Measurements from ENCODE around the gene TIMP2. TPM values are rescaled to one million over a fixed set of nuclear protein-coding genes. Genes with fewer than 3 reads are reported as not detected.
"Not testable (repeated sequence)": the region's sequence is repeated elsewhere in the genome, so short reads cannot be mapped to it uniquely, and the experiment has no call there.

Gene TIMP2
- total RNA-seq, 3 donors from 2014 or later: 72.0 to 344 (median 112) TPM

- no peaks in the 10 kb centered on the region for H3K36me3 ChIP-seq
- H3K4me1 ChIP-seq: peaks cover 5 to 12% of the 10 kb centered on the region in 2 donors
- intact Hi-C loops (cut with DNase I; ENCODE audit: low total_unique reads): no loop called here
- peak overlapping the region; percentile 85 to 98 for H3K27ac ChIP-seq
- TF ChIP-seq POLR2A (IDR thresholded peaks at IDR 0.05) (no peak), POLR2AphosphoS5 (IDR thresholded peaks at IDR 0.05) (no peak)
- TF ChIP-seq, protein P1, sequence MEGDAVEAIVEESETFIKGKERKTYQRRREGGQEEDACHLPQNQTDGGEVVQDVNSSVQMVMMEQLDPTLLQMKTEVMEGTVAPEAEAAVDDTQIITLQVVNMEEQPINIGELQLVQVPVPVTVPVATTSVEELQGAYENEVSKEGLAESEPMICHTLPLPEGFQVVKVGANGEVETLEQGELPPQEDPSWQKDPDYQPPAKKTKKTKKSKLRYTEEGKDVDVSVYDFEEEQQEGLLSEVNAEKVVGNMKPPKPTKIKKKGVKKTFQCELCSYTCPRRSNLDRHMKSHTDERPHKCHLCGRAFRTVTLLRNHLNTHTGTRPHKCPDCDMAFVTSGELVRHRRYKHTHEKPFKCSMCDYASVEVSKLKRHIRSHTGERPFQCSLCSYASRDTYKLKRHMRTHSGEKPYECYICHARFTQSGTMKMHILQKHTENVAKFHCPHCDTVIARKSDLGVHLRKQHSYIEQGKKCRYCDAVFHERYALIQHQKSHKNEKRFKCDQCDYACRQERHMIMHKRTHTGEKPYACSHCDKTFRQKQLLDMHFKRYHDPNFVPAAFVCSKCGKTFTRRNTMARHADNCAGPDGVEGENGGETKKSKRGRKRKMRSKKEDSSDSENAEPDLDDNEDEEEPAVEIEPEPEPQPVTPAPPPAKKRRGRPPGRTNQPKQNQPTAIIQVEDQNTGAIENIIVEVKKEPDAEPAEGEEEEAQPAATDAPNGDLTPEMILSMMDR (IDR thresholded peaks at IDR 0.05): no peak
- no peaks in the 10 kb centered on the region for H3K27me3 ChIP-seq
- no peak for DNase-seq (ENCODE audit: low spot score in 2 of 2)
- H3K4me3 ChIP-seq: peak overlapping the region in 1 of 3 donors; percentile 52
- no peaks in the 10 kb centered on the region for H3K9me3 ChIP-seq
Measured at GRCh38 chr17:78878871-78879527, 46.2 kb downstream of the TIMP2 start.

DNA sequence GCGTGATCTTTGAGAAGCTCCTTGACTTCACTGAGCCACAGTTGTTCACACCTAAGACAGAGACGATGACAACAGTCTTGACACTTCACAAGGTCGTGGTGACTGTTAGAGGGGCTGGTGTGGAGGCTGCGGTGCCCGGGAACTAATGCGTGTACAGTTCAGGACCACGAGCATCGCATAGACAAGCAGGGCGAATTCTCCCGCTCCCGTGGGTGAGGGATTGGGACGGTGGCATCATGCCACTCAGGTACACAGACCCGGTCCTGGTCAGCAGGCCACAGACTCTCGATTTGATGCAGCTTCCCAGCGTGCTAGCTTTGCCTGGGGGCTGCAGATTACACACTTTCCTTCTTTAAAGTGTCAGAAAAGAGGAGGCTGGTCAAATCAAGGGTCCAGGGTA is 46.9 kb downstream of the TIMP2 start:
- Histone ChIP-seq H3K27me3 (no peaks in the 10 kb centered on the region), H3K4me3 (no peak overlapping the region), H3K27ac (peak overlapping the region; percentile 85 to 98), H3K4me1 (peaks cover 5 to 7% of the 10 kb centered on the region in 2 donors), H3K36me3 (no peaks in the 10 kb centered on the region), H3K9me3 (no peaks in the 10 kb centered on the region)
- TF ChIP-seq POLR2A (IDR thresholded peaks at IDR 0.05) (no peak), POLR2AphosphoS5 (IDR thresholded peaks at IDR 0.05) (no peak)
- TF ChIP-seq, protein P1 (IDR thresholded peaks at IDR 0.05): no peak
- intact Hi-C loops (cut with DNase I; ENCODE audit: low total_unique reads): no loop called here
- DNase-seq (ENCODE audit: low spot score in 2 of 2): no peak

GRCh38 chr17:78876954-78877517 is 48.2 kb downstream of the TIMP2 start:
- H3K27me3 ChIP-seq; H3K4me3 ChIP-seq; DNase-seq (ENCODE audit: low spot score in 2 of 2); H3K9me3 ChIP-seq; H3K27ac ChIP-seq; H3K36me3 ChIP-seq; H3K4me1 ChIP-seq; intact Hi-C loops (cut with DNase I; ENCODE audit: low total_unique reads): not testable (repeated sequence)

- TF ChIP-seq, protein P1 (IDR thresholded peaks at IDR 0.05): no peak
- no peak for TF ChIP-seq POLR2AphosphoS5 (IDR thresholded peaks at IDR 0.05)
- TF ChIP-seq POLR2A (IDR thresholded peaks at IDR 0.05): no peak
- Histone ChIP-seq H3K9me3 (no peaks in the 10 kb centered on the region), H3K4me3 (no peak overlapping the region), H3K4me1 (peaks cover 0 to 2% of the 10 kb centered on the region in 2 donors), H3K27ac (peak overlapping the region in 1 of 2 donors; percentile 44), H3K27me3 (no peaks in the 10 kb centered on the region), H3K36me3 (no peaks in the 10 kb centered on the region)
- intact Hi-C loops (cut with DNase I; ENCODE audit: low total_unique reads): no loop called here
- DNase-seq (ENCODE audit: low spot score in 2 of 2): no peak
Measured at GRCh38 chr17:78876094-78876597, 49.0 kb downstream of the TIMP2 start.

- intact Hi-C loops (cut with DNase I; ENCODE audit: low total_unique reads): no loop called here
- H3K4me3 ChIP-seq: no peak overlapping the region
- H3K36me3 ChIP-seq: no peaks in the 10 kb centered on the region
- no peaks in the 10 kb centered on the region for H3K27me3 ChIP-seq
- no peak for DNase-seq (ENCODE audit: low spot score in 2 of 2)
- TF ChIP-seq POLR2A (IDR thresholded peaks at IDR 0.05) (no peak), POLR2AphosphoS5 (IDR thresholded peaks at IDR 0.05) (no peak)
- TF ChIP-seq, protein P1 (IDR thresholded peaks at IDR 0.05): no peak
- no peaks in the 10 kb centered on the region for H3K9me3 ChIP-seq
- H3K27ac ChIP-seq: peak overlapping the region; percentile 19 to 44
- H3K4me1 ChIP-seq: peaks cover 0 to 2% of the 10 kb centered on the region in 2 donors
Measured at GRCh38 chr17:78875363-78876093, 49.7 kb downstream of the TIMP2 start.

Measured in breast epithelium (tissue), 4 donors.